ENCODE results near the gene COL11A1.
"Not testable (repeated sequence)": the region's sequence is repeated elsewhere in the genome, so short reads cannot be mapped to it uniquely, and the experiment has no call there.

Gene COL11A1

DNA sequence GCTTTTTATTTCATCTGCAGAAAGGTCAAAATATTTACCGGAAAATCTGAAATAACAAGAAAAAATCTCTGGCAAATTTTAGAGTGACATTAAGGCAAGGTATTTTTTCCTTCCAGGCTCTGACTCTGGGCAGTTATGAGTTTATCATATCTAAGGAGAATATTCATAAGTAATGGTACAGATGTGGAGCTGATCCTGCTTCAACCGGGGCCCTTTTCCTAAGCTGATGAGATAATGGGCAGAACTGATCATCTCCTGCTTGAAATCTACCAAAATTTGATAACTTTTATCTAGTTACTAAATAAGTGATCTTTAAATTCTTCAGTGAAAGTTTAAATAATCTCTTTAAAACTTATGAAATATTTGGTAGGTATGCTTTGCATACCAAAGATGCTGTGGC lies 211.6 kb downstream of the COL11A1 start:
- no peak for DNase-seq

DNA sequence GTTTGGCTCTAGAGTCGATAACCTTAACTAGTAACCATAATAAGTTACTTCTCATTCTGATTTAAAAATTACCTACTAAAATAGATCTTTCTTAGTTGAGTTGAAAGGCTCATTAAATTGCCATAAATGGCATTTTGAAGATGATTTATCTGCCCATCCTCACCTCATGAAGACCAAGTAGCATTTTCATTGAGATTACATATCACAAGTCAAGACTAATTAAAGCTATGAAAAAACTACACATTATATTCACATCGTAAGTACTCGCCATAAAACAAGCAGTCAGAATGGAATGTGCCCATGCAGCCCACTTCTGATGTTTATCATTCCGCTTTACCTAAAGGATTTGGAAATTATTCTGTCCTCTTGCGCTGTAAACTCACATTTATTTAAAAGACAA lies 212.0 kb downstream of the COL11A1 start:
- no peak for DNase-seq

DNA sequence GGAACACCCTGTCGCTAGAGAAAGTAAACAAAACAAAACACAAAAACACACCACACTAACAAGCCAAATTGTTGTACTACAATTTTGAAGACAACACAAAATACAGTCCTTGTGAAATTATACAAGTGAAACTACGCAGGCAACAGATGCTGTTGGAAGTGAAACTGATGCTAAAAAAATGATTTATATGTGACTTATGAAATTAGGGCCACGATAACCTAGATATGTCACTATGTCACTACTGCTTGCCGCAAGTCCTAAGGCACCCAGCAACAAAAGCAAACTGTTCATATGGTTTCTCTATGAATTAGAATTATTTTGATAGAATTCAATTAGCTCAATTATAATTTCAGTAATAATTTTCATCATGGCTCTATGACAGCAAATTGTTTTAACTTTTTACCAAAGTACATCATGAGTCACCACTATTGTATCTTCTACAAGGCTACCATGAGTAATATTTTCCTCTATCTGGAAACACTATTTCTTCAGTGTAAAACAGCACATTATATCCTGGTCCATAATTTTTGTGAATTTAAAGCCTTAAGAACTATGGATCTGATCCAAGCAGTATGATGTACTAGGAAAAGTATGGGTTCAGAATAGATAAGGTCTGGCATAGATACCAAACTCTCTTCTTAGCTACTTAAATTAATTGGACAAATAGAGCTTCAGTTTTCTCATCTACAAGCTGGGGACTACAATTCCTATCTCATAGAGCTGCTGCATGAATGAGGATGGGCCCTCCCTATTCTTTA lies 216.3 kb downstream of the COL11A1 start:
- DNase-seq: no peak

DNA sequence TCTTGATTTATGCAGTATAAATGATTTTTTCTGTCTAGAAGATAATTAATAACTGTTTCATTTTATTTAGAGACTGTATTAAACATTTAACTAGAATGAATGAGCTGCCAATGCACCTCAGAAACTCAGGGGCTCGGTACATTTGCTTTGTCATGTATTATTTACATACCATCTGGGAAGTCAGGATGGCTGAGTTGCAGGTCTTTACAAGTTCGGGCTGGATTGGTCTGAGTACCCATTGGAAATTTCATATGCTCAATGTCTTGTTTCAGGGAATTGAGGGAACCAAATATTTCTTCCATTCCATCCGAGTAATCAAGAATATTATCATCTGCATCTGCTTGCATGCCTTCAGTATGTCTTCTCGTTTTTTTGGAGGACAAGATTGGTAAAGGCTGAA lies 221.7 kb downstream of the COL11A1 start:
- DNase-seq: no peak

DNA sequence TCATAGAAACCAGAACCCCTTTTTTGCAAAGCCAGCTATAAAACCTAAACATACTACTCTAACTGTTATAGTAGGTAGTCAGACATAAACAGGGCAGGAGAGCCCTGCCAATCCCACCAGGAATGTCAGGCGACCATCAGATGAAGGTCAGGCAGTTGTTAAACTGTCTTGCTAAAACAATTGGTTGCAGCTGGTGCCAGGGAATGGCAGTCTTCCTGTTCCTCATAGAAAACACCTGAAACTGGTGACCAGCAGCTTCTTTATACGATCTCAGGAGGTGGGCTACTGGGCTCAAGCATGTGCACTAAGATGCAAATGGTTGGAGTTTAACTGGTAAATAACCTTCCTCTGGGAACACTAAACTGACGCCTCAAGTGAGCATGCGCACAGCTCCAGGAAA lies 224.1 kb downstream of the COL11A1 start:
- DNase-seq: no peak

DNA sequence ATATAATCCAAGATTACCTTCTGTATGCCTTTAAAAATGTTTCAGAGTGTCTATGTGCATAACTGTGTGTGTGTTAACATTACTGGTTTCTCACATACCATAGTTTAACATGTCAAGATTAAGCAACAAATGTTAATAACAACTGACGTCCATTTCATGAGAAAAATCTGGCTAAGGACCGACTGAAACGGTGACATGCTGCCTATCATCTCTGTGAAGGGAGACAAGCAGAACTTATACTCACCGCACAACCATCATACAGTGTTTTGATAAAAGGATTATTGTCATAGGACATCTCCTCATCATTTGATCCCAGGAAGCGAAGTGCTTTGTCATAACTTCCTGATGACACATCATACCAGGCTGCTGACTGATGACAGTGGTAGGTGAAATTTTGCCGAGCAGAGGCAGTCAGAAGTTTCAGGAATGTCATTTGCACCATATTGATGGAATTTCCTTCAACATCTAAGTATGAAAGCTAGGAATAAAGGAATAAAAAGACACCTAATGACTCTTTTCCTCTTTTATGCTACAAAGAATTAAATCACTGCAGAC lies 228.8 kb downstream of the COL11A1 start:
- DNase-seq: no peak

DNA sequence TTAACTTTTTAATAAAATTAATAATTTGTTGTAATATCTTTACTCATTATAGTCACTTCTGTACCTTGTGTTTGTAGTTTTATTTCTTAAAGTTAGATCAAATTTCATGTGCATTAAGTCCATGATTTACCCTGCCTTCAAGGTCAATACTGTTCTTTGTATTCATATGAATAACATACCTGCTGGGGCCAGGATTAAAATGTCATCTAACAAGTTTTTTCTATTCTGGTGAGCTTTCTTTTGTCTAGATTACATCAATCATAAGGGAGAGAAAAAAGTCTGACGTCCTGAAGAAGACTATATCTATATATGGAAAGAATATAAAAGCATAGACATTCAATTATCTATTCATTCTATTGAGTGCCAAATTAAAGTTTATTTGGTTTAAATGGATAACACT lies 232.6 kb downstream of the COL11A1 start:
- DNase-seq: no peak

DNA sequence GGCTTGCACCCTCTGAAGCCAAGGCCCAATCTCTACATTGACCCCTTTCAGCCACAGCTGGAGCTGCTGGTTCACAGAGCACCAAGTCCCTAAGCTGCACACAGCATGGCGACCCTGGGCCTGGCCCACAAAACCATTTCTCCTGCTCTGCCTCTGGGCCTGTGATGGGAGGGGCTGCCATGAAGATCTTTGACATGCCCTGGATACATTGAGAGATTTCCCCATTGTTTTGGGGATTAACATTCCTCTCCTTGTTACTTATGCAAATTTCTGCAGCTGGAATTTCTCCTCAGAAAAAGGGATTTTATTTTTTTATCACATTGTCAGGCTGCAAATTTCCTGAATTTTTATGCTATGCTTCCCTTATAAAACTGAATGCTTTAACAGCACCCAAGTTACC lies 235.8 kb downstream of the COL11A1 start:
- DNase-seq: no peak

DNA sequence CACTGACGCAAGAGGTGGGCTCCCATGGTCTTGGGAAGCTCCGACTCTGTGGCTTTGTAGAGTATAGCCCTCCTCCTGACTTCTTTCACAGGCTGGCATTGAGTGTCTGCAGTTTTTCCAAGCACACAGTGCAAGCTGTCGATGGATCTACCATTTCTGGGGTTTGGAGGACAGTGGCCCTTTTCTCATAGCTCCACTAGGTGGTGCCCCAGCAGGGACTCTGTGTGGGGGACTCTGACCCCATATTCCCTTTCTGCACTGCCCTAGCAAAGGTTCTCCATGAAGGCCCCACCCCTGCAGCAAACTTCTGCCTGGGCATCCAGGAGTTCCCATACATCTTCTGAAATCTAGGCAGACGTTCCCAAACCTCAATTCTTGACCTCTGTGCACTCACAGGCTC lies 236.2 kb downstream of the COL11A1 start:
- no peak for DNase-seq

DNA sequence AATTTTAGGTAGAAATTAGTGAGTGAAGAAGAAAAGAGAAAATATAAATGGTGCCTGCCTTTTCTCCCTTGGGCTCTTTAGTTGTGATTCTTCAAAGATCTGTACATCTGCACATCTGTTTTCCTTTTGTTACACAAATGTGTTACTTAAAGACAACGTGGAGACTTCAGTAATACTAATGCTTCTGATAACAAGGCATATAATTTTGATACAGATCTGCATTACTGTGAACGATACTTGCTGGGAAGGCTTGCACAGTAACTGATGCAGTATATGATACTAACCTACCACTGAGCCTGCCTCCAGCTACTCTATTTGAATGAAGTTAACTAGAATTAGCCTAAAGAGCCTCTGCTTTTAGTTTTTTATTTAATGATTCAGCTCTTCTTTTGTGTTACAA lies 244.6 kb downstream of the COL11A1 start:
- DNase-seq: no peak

DNA sequence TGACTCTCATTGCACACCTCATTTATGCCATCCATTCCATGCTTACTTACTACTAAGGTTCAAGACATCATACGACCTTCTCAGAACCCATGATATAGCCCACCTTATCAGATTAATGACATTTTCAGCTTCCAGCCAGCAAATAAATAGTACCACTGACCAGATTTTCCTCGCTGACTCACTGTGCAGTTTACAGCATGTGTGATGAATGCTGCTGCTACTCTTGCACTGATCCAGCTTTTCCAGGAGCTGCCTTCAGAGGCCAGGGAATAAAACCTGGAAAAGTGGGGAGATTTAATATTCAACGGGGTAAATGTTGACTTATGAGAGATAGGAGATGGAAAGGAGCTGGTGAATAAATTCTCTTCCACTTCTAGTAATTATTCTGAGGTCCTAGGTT lies 247.1 kb downstream of the COL11A1 start:
- no peak for DNase-seq

DNA sequence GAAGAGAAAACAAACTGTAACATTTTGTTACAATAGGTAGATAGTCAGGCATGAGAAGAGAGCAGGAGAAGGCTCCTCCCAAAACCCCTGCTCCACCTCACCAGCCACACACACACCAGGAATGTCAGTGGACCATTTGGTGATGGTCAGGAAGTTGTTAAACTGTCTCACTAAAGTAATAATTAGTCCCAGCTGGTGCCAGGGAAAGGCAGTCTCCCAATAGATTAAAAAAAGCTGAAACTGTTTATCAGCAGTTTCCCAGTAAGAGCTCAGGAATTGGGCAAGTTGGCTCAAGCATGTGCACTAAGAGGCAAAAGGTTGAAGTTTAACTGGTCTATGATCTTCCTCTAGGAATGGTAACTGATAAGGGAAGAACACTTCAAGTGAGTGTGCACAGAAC lies 249.6 kb downstream of the COL11A1 start:
- no peak for DNase-seq

DNA sequence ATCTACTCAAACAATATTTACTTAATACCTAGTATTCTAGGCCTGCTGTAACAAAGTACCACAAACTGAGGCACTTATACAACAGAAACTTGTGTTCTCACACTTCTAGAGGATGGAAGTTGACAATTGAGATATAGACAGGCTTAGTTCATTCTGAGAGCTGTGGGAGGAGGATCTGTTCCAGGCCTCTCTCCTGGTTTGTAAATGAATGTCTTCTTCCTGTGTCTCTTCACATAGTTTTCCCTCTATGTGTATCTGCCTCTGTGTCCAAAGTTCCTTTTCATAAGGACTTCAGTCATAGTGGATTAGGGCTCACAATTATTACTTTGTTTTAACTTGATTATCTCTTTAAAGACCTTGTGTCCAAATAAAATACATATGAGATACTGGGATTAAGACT lies 251.1 kb downstream of the COL11A1 start:
- DNase-seq: no peak

DNA sequence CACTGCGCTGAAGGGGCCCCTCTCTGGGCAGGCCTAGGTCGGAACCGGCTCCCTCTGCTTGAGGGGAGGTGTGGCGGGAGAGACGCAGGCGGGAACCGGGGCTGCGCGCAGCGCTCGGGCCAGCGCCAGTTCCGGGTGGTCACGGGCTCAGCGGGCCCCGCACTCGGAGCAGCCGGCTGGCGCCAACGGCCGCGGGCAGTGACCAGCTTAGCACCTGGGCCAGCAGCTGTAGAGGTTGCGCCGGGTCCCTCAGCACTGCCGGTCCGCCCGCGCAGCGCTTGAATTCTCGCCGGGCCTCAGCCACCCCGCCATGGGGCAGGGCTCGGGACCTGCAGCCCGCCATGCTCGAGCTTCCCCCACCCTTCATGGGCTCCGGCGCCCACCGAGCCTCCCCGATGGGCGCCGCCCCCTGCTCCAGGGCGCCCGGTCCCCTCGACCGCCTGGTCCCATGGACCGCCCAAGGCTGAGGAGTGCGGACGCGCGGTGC lies 254.6 kb downstream of the COL11A1 start:
- DNase-seq: no peak

DNA sequence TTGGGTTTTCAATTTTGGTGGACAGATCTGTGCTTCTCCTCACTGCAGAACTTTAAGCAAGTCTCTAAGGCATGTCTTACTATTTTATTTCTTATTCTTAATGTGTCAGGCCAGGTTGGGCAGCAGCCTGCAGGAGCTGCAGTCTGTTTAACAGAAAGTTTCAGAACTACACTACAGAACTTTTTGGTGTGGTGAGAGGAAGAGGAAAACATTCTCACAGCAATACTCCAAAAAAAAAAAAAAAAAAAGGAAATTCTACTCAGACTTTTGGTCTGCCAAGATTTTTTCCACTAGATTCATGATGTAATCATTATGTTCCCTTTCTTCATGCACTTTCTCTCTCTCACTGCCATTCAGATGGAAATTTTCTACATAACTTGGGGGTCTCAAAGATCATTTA lies 255.2 kb downstream of the COL11A1 start:
- DNase-seq: no peak

DNA sequence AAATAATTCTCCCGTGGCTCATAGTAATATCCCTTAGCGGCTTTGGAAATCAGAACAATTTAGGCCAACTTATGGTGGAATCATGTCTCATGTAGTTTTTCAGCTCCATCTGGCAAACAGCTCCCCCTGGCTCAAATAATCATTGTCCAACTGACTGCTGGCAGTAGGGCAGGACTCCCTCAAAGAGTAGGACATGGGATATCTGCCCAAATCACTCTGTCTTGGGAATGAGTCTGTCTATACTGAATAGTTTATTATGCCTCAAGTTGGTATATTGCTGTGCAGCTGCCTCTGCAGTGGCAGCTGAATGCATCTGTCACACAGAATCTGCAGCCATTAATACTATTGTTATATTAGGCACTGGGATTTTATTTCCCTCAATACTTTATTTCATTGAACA lies 255.7 kb downstream of the COL11A1 start:
- DNase-seq: no peak

DNA sequence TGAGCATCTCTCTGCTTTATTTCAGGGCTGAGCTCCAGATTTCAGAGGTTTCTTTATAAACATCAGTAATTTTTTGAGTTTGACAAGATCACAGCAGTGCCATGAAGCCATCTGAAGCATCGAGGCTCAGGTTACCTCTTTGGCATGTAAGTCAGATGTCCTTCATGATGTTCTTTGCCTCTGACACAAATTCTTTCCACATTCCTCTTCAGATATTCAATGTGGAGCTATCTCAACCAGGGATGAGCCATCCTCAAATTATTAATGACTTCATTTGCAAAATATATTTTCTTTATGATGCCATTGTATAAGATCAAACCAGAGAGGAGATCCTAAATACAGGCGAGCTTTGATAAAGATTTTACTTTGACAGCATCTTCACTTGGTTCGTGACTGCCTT lies 256.7 kb downstream of the COL11A1 start:
- no peak for DNase-seq

DNA sequence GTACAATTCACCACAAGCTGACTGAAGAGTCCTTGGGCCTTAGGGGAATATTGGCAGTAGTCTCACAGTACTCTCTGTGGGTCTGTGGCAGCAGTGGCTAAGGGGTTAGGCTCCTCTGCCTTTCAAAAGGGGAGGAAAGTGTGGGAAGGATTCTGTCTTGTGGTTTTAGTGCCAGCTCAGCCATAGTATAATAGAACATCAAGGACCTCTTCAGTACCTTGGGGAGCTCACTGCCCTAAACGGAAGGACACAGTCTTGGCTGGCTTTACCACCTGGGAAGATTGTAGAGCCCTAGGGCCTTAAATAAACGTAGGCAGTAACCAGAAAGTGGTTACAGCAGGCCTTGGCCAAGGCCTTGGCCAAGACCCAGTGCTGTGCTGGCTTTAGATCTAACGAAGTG lies 265.7 kb downstream of the COL11A1 start:
- no peak for DNase-seq

DNA sequence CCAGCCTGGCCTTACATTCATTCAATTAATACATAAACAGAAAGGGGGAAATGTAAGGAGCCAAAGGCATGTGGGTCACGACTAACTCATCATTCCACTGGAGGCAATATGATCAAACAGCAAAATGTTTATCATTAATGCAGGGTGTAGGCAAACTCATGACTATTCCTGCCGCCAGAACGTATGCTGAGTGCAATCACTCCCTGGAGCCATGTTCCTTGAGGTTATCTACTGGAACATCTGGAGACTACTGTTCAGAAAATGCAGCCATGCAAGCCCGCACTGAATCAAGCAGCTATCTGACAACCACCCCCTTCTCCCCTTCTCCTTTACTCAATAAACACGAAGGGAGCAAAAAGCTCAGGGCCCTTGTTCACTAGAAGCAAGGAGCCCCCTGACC lies 267.6 kb downstream of the COL11A1 start:
- DNase-seq: no peak

DNA sequence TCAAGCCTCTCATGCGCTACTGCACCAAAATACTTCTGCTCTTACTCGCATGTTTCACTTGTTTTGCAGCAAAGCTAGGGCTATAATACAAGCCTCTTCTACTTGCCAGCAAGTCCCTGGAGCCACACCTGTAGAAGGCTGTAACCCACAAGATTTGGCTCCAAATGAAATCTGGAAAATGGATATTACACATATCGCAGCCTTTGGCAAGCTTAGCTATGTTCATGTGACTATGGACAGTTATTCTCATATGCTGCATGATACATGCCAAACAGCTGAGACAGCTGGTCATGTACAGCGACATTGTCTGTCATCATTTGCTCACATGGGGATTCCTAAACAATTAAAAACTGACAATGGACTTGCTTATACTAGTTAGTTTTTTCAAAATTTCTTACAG lies 270.3 kb downstream of the COL11A1 start:
- DNase-seq: no peak

DNA sequence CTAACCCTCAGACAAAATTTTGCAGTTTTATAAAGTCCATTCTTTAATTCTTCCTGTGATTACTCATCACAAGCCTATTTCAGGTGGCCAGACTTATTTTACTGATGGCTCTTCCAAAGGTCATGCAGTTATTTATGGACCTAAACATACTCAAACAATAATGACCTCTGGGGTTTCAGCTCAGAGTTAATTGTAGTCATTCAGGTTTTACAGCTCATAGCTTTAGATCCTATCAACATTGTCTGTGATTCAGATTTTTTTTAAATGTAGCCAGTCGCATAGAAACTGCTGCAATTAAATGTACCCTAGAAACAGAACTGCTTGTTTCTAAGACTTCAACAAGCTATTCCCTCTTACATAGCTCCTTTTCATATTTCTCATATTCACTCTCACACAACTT lies 270.8 kb downstream of the COL11A1 start:
- DNase-seq: no peak

DNA sequence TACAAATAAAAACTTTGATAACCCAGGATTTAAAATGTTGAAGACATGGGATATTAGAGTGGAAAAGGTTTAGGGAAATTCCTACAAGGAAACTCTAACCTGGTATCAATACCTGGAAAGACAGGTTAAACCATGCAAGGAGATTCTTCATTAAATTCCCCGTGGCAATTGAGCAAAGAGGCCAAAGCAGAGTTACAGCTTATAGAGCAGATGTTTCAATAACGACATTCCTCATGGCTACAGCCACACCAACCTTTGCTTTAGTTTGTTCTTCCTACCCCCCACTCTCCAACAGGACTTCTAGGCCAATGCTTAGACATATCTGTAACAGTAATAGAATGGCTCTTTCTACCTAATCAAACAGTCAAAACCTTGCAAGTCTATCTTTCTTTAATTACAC lies 271.3 kb downstream of the COL11A1 start:
- DNase-seq: no peak

DNA sequence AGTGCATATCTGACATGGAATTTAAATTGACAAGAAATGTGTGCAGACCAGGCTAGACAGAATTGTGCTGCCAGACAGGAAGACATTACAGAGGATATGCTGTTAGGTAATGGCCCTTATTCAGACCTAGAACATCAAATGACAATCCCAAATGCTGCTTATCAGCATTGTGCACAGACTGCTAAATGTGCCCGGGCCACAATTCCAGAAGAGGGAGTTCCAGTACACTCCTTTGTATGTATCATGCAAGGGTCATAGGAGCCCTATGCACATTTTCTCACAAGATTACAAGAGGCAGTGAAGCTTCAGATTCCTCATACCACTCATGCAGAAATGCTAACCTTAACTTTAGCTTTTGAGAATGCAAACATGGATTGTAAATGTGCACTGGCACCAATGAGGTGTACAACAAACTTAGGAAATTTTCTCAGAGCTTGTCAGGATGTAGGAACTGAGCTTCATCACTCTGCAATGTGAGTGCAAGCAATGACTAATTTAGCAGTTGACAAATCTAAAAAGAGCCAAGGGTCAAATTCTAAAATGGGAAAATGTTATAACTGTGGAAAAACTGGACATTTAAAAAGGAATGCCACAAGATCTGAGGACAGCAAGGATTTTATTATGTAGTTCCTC lies 273.5 kb downstream of the COL11A1 start:
- DNase-seq: no peak

DNA sequence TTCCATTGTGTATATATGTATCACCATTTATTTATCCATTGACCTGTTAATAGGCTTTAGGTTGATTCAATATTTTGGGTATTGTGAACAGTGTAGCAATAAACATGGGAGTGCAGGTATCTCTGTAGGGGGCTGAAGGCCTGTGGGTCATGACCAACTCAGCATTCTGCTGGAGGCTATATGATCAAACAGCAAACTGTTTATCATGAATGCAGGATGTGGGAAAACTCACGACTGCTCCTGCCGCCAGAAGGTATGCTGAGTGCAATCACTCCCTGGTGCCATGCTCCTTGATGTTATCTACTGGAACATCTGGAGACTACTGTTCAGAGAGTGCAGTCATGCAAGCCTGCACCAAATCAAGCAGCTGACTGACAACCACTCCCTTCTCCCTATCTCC lies 275.2 kb downstream of the COL11A1 start:
- no peak for DNase-seq

DNA sequence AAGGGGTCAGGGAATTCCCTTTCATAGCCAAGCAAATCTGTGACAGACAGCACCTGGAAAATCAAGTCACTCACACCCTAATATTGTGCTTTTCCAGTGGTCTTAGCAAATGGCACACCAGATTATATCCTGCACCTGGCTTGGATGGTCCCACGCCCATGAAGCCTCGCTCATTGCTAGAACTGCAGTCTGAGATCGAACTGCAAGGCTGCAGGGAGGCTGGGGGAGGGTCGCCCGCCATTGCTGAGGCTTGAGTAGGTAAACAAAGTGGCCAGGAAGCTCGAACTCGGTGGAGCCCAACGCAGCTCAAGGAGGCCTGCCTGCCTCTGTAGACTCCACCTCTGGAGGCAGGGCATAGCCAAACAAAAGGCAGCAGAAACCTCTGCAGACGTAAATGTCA lies 281.6 kb downstream of the COL11A1 start:
- DNase-seq: not testable (repeated sequence)

Measured in activated CD8-positive, alpha-beta memory T cell treated with anti-CD3 and anti-CD28 coated beads, Interleukin-2, amount 50 U/mL, for 48 hours (primary cell).